ENCODE results near the gene TAS2R41. TPM values are rescaled to one million over a fixed set of nuclear protein-coding genes. Genes with fewer than 3 reads are reported as not detected.
"Not testable (repeated sequence)": the region's sequence is repeated elsewhere in the genome, so short reads cannot be mapped to it uniquely, and the experiment has no call there.

The TAS2R41 gene
- total and polyA plus RNA-seq, 8 donors, result not detected

DNA sequence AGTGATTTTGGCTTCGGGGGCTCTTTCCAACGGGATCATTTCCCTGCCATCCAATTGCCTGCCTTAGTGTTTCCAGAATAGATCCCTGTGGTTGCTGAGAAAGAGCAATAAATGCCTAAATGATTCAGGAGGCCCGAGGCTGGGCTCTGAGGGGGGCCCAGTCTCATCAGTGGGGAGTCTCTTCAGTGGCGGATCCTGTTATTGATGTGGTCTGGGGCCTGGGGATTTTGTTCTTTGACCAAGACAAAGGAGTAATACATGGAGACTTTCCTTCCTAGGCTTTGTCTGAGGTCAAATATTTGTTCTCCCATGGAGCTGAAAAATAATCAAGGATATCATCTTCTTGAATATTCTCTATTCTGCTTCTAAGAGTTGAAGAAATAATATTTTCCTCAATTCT lies 40.8 kb downstream of the TAS2R41 start:
- DNase-seq (no peak), ATAC-seq (no peak)
- Histone ChIP-seq H3K27me3 (no peaks in the 10 kb centered on the region), H3K4me3 (no peak overlapping the region), H3K4me1 (no peaks in the 10 kb centered on the region), H3K9me3 (no peaks in the 10 kb centered on the region), H3K36me3 (no peaks in the 10 kb centered on the region), H3K27ac (no peak overlapping the region)
- intact Hi-C loops (cut with DNase I), result no loop called here
- TF ChIP-seq, protein P1, sequence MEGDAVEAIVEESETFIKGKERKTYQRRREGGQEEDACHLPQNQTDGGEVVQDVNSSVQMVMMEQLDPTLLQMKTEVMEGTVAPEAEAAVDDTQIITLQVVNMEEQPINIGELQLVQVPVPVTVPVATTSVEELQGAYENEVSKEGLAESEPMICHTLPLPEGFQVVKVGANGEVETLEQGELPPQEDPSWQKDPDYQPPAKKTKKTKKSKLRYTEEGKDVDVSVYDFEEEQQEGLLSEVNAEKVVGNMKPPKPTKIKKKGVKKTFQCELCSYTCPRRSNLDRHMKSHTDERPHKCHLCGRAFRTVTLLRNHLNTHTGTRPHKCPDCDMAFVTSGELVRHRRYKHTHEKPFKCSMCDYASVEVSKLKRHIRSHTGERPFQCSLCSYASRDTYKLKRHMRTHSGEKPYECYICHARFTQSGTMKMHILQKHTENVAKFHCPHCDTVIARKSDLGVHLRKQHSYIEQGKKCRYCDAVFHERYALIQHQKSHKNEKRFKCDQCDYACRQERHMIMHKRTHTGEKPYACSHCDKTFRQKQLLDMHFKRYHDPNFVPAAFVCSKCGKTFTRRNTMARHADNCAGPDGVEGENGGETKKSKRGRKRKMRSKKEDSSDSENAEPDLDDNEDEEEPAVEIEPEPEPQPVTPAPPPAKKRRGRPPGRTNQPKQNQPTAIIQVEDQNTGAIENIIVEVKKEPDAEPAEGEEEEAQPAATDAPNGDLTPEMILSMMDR (IDR thresholded peaks at IDR 0.05), result no peak

DNA sequence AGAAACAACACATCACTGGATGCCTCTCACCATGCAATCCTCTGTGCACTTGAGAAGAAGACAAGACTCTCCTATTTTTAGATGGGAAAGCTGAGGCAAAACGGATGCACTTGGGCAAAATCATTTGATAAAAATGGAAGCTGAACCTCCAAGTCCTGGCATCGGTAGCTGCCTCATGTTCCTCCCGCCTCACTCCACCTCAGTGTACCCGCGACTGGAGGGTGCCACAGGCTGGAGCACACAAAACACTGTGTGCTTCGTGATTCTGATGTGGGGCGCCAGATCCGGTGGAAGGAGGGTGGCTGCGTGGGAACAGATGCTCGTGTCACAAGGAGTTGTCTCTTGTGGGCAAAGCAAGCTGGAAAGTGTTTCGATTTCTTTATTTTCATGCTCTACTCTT lies 41.3 kb downstream of the TAS2R41 start:
- H3K27ac ChIP-seq, result no peak overlapping the region
- ATAC-seq, result no peak
- no peaks in the 10 kb centered on the region for H3K27me3 ChIP-seq
- intact Hi-C loops (cut with DNase I), result no loop called here
- no peaks in the 10 kb centered on the region for H3K9me3 ChIP-seq
- H3K4me1 ChIP-seq, result no peaks in the 10 kb centered on the region
- peak in 1 of 4 donors; percentile 50 for DNase-seq
- H3K36me3 ChIP-seq, result no peaks in the 10 kb centered on the region
- no peak overlapping the region for H3K4me3 ChIP-seq
- TF ChIP-seq, protein P1 (IDR thresholded peaks at IDR 0.05), result no peak

DNA sequence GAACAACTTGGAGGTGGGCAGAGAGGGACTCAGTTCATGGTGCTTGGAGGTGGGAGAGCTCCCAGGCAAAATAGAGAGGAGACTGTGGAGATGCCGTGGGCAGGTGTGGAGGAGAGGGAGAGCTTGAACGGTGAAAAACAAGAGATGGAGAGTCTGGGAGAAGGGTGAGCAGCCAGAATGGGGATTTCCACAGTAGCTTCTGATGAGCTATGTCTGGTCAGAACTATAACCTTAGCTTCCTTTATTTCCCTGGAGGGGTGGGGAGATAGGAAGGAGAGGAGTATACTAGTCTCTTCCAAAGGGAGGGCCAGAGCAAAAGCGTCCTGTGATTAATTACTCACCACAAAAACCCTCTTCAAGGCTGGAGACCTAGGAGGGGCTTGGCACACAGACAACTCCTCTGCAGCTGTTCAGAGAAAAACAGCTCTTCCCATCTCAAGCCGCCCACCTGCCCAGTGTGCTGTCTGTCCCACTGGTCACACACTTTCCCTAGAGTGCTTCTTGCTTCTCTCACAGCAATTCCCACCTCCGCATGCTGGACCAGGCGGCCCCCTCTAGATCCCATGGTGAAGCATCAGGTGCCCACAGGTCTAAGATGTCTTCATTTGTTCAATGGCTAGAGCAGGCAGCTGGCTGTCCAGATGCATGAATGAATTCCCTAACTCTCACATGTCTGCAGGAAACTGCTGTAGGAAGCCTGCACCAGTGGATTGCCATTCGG lies 41.9 kb downstream of the TAS2R41 start:
- ATAC-seq, result no peak

DNA sequence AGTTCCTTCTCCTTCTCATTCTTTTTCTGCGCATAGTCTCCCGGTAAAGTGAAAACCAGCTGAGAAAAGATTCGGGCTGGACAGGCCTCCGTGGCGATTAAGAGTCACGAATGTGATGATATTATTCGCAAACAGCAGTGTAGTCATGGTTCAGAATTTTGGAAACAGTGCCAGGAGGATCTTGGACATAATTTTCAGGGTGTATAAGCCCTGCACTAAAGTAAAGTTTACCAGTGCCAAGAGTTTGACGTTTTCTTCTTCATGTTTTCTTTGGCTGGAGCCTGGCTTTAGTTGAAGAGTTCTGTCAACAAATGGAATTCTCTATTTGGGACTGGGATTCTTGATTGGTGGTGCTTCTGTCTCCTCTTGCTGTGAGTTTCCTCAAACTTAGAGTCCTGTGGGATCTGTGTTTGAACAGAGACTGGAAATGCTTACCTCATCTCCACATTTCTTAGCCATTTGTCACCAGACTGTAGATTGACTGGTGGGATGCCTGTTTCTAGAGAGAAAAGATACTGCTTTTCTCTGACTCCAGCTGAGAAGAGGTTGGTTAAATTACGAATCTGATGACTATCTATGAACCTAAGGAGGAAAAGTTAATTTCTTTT lies 44.7 kb downstream of the TAS2R41 start:
- H3K4me1 ChIP-seq; H3K9me3 ChIP-seq; H3K27me3 ChIP-seq; H3K4me3 ChIP-seq; H3K27ac ChIP-seq; intact Hi-C loops (cut with DNase I); H3K36me3 ChIP-seq; DNase-seq: not testable (repeated sequence)
- ATAC-seq, result peak; percentile 63

More for the DNA sequence above, 41.9 kb downstream of the TAS2R41 start:
- intact Hi-C loops (cut with DNase I), result no loop called here
- DNase-seq, result peak in 1 of 4 donors; percentile 29
- no peaks in the 10 kb centered on the region for H3K9me3 ChIP-seq
- TF ChIP-seq, protein P1 (IDR thresholded peaks at IDR 0.05), result no peak
- H3K27ac ChIP-seq, result no peak overlapping the region
- H3K36me3 ChIP-seq, result no peaks in the 10 kb centered on the region
- H3K27me3 ChIP-seq, result no peaks in the 10 kb centered on the region
- H3K4me1 ChIP-seq, result no peaks in the 10 kb centered on the region
- H3K4me3 ChIP-seq, result no peak overlapping the region

Other genes with a start within 250 kb of the TAS2R41 start
- 100 to 1,000 TPM; 124 to 151 TPM for gene GSTK1, start 214.4 kb upstream of the TAS2R41 start, total RNA-seq
- 100 to 1,000 TPM; 109 to 125 (median 119) TPM for gene GSTK1, start 214.4 kb upstream of the TAS2R41 start, polyA plus RNA-seq (ENCODE audit: insufficient read length in 6 of 6)
- 10 to 100 TPM; 18.5 to 48.1 TPM for gene TMEM139, start 192.9 kb upstream of the TAS2R41 start, total RNA-seq
- 1 to 10 TPM; 3.0 to 9.0 (median 7.0) TPM for gene TMEM139, start 192.9 kb upstream of the TAS2R41 start, polyA plus RNA-seq (ENCODE audit: insufficient read length in 6 of 6)
- 10 to 100 TPM; 36.3 to 43.0 TPM for gene CASP2, start 189.5 kb upstream of the TAS2R41 start, total RNA-seq
- gene CASP2, start 189.5 kb upstream of the TAS2R41 start, polyA plus RNA-seq (ENCODE audit: insufficient read length in 6 of 6), result 10 to 100 TPM; 54.6 to 66.0 (median 61.7) TPM
- gene CLCN1, start 161.8 kb upstream of the TAS2R41 start, total RNA-seq, result under 1 TPM; 0.08 to 0.09 TPM
- under 1 TPM in 1 of 6 donors, not detected in 5; 0.08 TPM for gene CLCN1, start 161.8 kb upstream of the TAS2R41 start, polyA plus RNA-seq (ENCODE audit: insufficient read length in 6 of 6)
- 1 to 10 TPM in 1 of 2 donors, under 1 TPM in 1; 0.60 to 1.6 TPM for gene FAM131B, start 115.2 kb upstream of the TAS2R41 start, total RNA-seq
- 1 to 10 TPM; 1.4 to 2.3 (median 1.8) TPM for gene FAM131B, start 115.2 kb upstream of the TAS2R41 start, polyA plus RNA-seq (ENCODE audit: insufficient read length in 6 of 6)
- gene ZYX, start 96.5 kb upstream of the TAS2R41 start, total RNA-seq, result 100 to 1,000 TPM; 180 to 307 TPM
- gene ZYX, start 96.5 kb upstream of the TAS2R41 start, polyA plus RNA-seq (ENCODE audit: insufficient read length in 6 of 6), result 100 to 1,000 TPM; 117 to 249 (median 181) TPM
- gene EPHA1, start 69.0 kb upstream of the TAS2R41 start, total RNA-seq, result 10 to 100 TPM; 11.6 to 16.1 TPM
- gene EPHA1, start 69.0 kb upstream of the TAS2R41 start, polyA plus RNA-seq (ENCODE audit: insufficient read length in 6 of 6), result 10 to 100 TPM; 13.5 to 17.5 (median 14.5) TPM
- not detected for gene TAS2R60, start 34.4 kb upstream of the TAS2R41 start, total RNA-seq
- gene TAS2R60, start 34.4 kb upstream of the TAS2R41 start, polyA plus RNA-seq (ENCODE audit: insufficient read length in 6 of 6), result not detected
- gene CTAGE15, start 93.9 kb downstream of the TAS2R41 start, total RNA-seq, result under 1 TPM; 0.29 to 0.79 TPM
- 1 to 10 TPM in 3 of 6 donors, under 1 TPM in 3; 0.50 to 1.8 (median 1.3) TPM for gene CTAGE15, start 93.9 kb downstream of the TAS2R41 start, polyA plus RNA-seq (ENCODE audit: insufficient read length in 6 of 6)
- 1 to 10 TPM; 1.8 to 3.0 TPM for gene TCAF2, start 143.1 kb downstream of the TAS2R41 start, total RNA-seq
- gene TCAF2, start 143.1 kb downstream of the TAS2R41 start, polyA plus RNA-seq (ENCODE audit: insufficient read length in 6 of 6), result 1 to 10 TPM; 3.6 to 6.9 (median 4.9) TPM